K562 treated with DMSO at 1 percent for 12 hours (cell line): Measurements from ENCODE around the gene TRIM40. TPM values are rescaled to one million over a fixed set of nuclear protein-coding genes. Genes with fewer than 3 reads are reported as not detected.

Experiments used
- total RNA-seq: library from RNA; unstranded; fragments of 300-600 nt; gene quantifications from 2 replicates; pipeline ENCODE4 v1.2.3, GENCODE V29; 2022; ENCODE audit not compliant: insufficient read depth

The TRIM40 gene, protein sequence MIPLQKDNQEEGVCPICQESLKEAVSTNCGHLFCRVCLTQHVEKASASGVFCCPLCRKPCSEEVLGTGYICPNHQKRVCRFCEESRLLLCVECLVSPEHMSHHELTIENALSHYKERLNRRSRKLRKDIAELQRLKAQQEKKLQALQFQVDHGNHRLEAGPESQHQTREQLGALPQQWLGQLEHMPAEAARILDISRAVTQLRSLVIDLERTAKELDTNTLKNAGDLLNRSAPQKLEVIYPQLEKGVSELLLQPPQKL
- not detected in 2 replicates for total RNA-seq

DNA sequence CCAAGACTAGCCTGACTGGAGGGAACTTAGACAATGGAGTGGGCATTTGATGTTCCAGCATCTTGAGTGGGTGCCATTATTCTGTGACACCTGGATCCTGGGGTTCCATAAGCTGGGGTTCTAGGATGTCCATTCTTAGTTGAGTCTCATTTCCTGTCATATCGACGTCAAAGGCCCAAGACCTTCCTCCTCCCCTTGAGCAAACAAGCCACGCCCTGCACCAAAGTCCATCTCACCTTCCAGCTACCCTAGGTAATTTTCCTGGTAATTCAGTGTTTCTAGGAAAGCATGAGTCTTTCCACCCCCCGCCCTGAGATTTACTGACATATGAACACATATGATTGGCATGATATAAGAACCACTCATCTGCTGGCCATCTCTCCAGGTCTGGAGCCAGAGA is at the start of gene TRIM40:
TSS of gene TRIM40 (plus strand) at position 384 of the 400 bp plus-strand sequence. CDS start 897 bp downstream, outside the sequence.

DNA sequence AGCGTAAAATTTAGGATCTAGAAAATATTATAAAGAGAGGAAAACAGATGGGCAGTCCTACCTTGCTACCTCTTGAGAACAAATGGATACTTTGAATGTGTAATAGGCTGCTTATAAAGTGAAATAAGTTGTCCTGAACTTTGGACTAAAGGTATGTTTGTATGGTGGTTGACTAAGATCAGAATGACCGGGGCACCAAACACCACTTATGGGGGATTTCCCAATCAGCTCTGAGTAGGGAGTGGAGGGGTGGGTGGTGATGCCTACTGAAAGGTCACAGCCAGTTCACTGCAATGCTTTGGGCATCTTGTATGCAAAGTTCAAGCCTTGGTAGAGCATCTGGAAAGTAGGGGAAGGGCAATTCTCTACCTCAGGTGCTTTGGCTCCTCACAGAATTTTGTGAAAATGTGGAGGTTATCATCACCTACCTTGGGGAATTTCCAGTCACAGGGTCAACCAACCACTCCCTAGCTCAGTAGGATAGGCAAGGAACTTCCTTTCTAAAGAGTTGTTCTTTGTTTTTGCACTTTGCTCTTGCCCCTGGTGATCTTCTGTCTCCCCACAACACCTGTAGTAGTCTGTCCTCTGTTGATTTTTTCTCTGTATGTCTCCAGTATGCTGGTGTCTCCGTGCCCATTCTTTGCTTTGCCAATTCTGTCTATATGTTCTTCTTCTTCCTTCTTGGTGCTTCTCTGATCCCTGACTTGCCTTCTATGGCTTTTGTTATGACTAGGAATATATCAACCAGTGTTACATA is 22.8 kb upstream of the TRIM40 start, which contains the start of gene TRIM31:
TSS of gene TRIM31 (minus strand) at position 88 of the 757 bp plus-strand sequence. CDS start 285 bp downstream, outside the sequence.

DNA sequence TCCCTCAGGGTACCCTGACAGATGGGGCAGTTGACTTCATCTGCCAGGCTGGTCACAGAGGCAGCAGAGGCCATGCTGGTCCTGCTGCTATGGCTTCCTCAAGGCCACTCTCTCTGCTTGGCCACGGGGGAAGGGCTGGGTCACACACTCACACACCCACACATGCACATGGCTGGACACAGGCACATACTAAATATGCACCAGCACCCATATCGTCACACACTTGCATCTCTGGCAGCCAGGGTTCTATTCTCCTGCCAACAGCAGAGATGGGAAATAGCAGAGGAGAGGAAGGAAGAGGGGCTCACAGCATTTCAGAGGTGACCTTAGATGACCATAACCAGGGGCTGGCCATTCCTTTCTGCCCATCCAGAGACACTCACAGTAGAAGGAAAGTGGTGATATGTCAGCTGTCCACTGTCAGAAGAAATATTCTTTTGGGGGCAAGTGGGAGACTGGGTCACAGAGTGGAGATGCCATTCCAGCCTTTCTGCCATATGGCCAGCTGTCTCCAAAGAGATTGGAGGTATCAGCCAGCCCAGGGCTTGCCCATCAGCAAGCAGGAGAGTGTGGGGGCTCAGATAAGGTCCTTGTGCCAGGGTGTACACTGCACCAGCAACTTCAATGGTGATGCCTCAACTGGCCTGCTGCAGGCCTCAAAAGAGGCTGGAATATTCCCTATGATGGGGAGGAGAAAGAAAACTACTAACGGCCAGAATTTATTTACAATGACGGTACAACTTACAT is 25.0 kb downstream of the TRIM40 start, which contains the start of gene TRIM10:
TSS of gene TRIM10 (minus strand) at position 427 of the 747 bp plus-strand sequence. CDS start at position 74, 353 bp downstream.

DNA sequence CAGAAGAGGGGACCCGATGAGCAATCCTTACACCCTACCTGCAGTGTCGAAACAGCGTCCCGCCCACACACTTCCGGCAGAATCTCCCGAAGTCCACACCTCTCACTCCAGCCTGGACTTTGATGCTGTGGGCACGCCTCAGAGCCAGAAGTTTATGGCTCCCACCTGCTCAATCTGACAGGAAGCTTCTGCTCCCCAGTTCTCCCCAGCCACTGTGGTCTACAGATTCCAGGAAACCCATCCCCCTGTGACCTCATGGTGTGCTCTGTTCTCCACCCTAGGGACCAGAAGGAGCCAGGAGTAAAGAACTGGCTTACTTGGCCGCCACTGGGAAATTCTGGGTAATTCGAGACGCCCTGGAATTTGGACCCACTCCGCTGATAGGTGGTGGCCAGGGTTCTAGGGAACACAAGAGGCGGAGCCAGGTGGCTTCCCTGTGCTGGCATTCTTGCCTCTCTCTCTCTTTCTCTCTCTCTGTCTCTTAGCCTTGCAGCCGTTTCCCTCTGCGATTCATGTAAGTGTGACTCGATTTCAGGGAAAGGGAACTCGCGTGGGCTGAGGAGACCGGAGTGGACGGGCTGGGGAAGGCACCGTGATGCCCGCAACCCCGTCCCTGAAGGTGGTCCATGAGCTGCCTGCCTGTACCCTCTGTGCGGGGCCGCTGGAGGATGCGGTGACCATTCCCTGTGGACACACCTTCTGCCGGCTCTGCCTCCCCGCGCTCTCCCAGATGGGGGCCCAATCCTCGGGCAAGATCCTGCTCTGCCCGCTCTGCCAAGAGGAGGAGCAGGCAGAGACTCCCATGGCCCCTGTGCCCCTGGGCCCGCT is 27.4 kb downstream of the TRIM40 start, which contains the start of gene TRIM15:
TSS of gene TRIM15 (plus strand) at position 457 of the 828 bp plus-strand sequence. CDS start at position 596, 139 bp downstream.

Other genes with a start within 250 kb of the TRIM40 start
- gene HLA-A, start 193.6 kb upstream of the TRIM40 start, total RNA-seq: not detected in 2 replicates
- 69.0 and 123 TPM in 2 replicates for gene POLR1H, start 74.9 kb upstream of the TRIM40 start, total RNA-seq
- 36.4 and 54.0 TPM in 2 replicates for gene PPP1R11, start 68.9 kb upstream of the TRIM40 start, total RNA-seq
- 0.50 and 3.3 TPM in 2 replicates for gene RNF39, start 60.4 kb upstream of the TRIM40 start, total RNA-seq
- not detected in 2 replicates for gene TRIM31, start 23.1 kb upstream of the TRIM40 start, total RNA-seq
- not detected in 2 replicates for gene TRIM10, start 25.1 kb downstream of the TRIM40 start, total RNA-seq
- gene TRIM15, start 27.4 kb downstream of the TRIM40 start, total RNA-seq: not detected in 2 replicates
- gene TRIM26, start 77.3 kb downstream of the TRIM40 start, total RNA-seq: 6.0 and 13.3 TPM in 2 replicates
- gene TRIM39, start 190.8 kb downstream of the TRIM40 start, total RNA-seq: 6.4 and 16.2 TPM in 2 replicates
- gene RPP21, start 209.0 kb downstream of the TRIM40 start, total RNA-seq: 237 and 358 TPM in 2 replicates